HTR-8/SVneo (cell line): ENCODE results near the gene PDZRN4.
"Not testable (repeated sequence)": the region's sequence is repeated elsewhere in the genome, so short reads cannot be mapped to it uniquely, and the experiment has no call there.

Experiments
- DNase-seq: peaks from one replicate; pipeline ENCODE4 v3.0.0; 2011; ENCODE audit warnings: low spot score, mixed read lengths; ENCODE audit not compliant: insufficient read length
- FAIRE-seq: peaks from 2 replicates; lab custom pipeline; 2011; peaks lifted over from hg19 to GRCh38; lab: Jason Lieb, UNC

Gene PDZRN4

GRCh38 chr12:41188058-41188840 is at the start of gene PDZRN4:
TSS of gene PDZRN4 (plus strand) at chr12:41188320.
- DNase-seq (no peak), FAIRE-seq (no peak)

- FAIRE-seq (no peak), DNase-seq (no peak)
Measured at GRCh38 chr12:41140117-41140516, 48.0 kb upstream of the PDZRN4 start.

GRCh38 chr12:41141104-41141503 is 47.0 kb upstream of the PDZRN4 start:
- DNase-seq (no peak), FAIRE-seq (no peak)

- FAIRE-seq (no peak), DNase-seq (no peak)
Measured at GRCh38 chr12:41142376-41142775, 45.7 kb upstream of the PDZRN4 start.

- DNase-seq = no peak
- no peak for FAIRE-seq
Measured at GRCh38 chr12:41151793-41152192, 36.3 kb upstream of the PDZRN4 start.

- no peak for FAIRE-seq
- DNase-seq = no peak
Measured at GRCh38 chr12:41162461-41162860, 25.7 kb upstream of the PDZRN4 start.

- FAIRE-seq (no peak), DNase-seq (no peak)
Measured at GRCh38 chr12:41167701-41168100, 20.4 kb upstream of the PDZRN4 start.

- FAIRE-seq = no peak
- no peak for DNase-seq
Measured at GRCh38 chr12:41174602-41175001, 13.5 kb upstream of the PDZRN4 start.

GRCh38 chr12:41179507-41179906 is 8.6 kb upstream of the PDZRN4 start:
- not testable (repeated sequence) for FAIRE-seq

GRCh38 chr12:41184864-41185263 is 3.3 kb upstream of the PDZRN4 start:
- no peak for FAIRE-seq
- DNase-seq = no peak

More at GRCh38 chr12:41179507-41179906, 8.6 kb upstream of the PDZRN4 start:
- DNase-seq = not testable (repeated sequence)

- FAIRE-seq (no peak), DNase-seq (no peak)
Measured at GRCh38 chr12:41186026-41186425, 2.1 kb upstream of the PDZRN4 start.

- no peak for FAIRE-seq
Measured at GRCh38 chr12:41188841-41189394, 798 bp downstream of the PDZRN4 start.

GRCh38 chr12:41189395-41190251 is 1.5 kb downstream of the PDZRN4 start:
- DNase-seq = no peak
- FAIRE-seq = no peak

More at GRCh38 chr12:41188841-41189394, 798 bp downstream of the PDZRN4 start:
- DNase-seq = no peak

- DNase-seq (no peak), FAIRE-seq (no peak)
Measured at GRCh38 chr12:41190338-41190737, 2.2 kb downstream of the PDZRN4 start.

GRCh38 chr12:41191549-41191948 is 3.4 kb downstream of the PDZRN4 start:
- not testable (repeated sequence) for FAIRE-seq

GRCh38 chr12:41193311-41193710 is 5.2 kb downstream of the PDZRN4 start:
- FAIRE-seq = no peak
- no peak for DNase-seq

More at GRCh38 chr12:41191549-41191948, 3.4 kb downstream of the PDZRN4 start:
- not testable (repeated sequence) for DNase-seq

- FAIRE-seq (no peak), DNase-seq (no peak)
Measured at GRCh38 chr12:41202051-41202450, 13.9 kb downstream of the PDZRN4 start.

GRCh38 chr12:41205070-41205709 is 17.1 kb downstream of the PDZRN4 start:
- no peak for FAIRE-seq

GRCh38 chr12:41206298-41206697 is 18.2 kb downstream of the PDZRN4 start:
- no peak for DNase-seq
- no peak for FAIRE-seq

More at GRCh38 chr12:41205070-41205709, 17.1 kb downstream of the PDZRN4 start:
- no peak for DNase-seq

GRCh38 chr12:41211448-41211847 is 23.3 kb downstream of the PDZRN4 start:
- DNase-seq (no peak), FAIRE-seq (no peak)
